H9 (cell line): ENCODE measurements around the gene MED28. TPM values are rescaled to one million over a fixed set of nuclear protein-coding genes. Genes with fewer than 3 reads are reported as not detected.

ENCODE experiments used
- DNase-seq: peaks from one replicate; pipeline ENCODE4 v3.0.0-alpha.2; 2017
- H2AFZ ChIP-seq: one replicate; pipeline ENCODE4 v1.6.1; 2013; ENCODE audit warnings: mild to moderate bottlenecking, low read length, control low read depth, moderate library complexity
- H2AK5ac ChIP-seq: 2 replicates; pipeline ENCODE4 v1.6.1; 2013; ENCODE audit warnings: low read length, control low read depth, mixed read lengths; ENCODE audit not compliant: insufficient read length
- H2BK120ac ChIP-seq: one replicate; pipeline ENCODE4 v1.6.1; 2013; ENCODE audit warnings: low read depth, mild to moderate bottlenecking, low read length, control low read depth, inconsistent platforms; ENCODE audit not compliant: poor library complexity, severe bottlenecking
- H2BK12ac ChIP-seq: 2 replicates; pipeline ENCODE4 v1.6.1; 2013; ENCODE audit warnings: low read length, control low read depth, mixed read lengths, low read depth; ENCODE audit not compliant: insufficient read length
- H2BK15ac ChIP-seq: 2 replicates; pipeline ENCODE4 v1.6.1; 2013; ENCODE audit warnings: low read depth, low read length, control low read depth
- H2BK20ac ChIP-seq: one replicate; pipeline ENCODE4 v1.6.1; 2013; ENCODE audit warnings: low read depth, mild to moderate bottlenecking, low read length, control low read depth, inconsistent platforms; ENCODE audit not compliant: poor library complexity, severe bottlenecking
- H2BK5ac ChIP-seq: 2 replicates; pipeline ENCODE4 v1.6.1; 2013; ENCODE audit warnings: low read length, control low read depth, mixed read lengths; ENCODE audit not compliant: insufficient read length
- H3K14ac ChIP-seq: 2 replicates; pipeline ENCODE4 v1.6.1; 2013; ENCODE audit warnings: low read length, control low read depth; ENCODE audit not compliant: insufficient read depth
- H3K18ac ChIP-seq: 2 replicates; pipeline ENCODE4 v1.6.1; 2013; ENCODE audit warnings: low read depth, mild to moderate bottlenecking, mixed read lengths, low read length, control low read depth; ENCODE audit not compliant: insufficient read length
- H3K23ac ChIP-seq: 2 replicates; pipeline ENCODE4 v1.6.1; 2013; ENCODE audit warnings: low read length, control low read depth, mixed read lengths, low read depth; ENCODE audit not compliant: insufficient read length
- H3K23me2 ChIP-seq: 2 replicates; pipeline ENCODE4 v1.6.1; 2013; ENCODE audit warnings: low read depth, mild to moderate bottlenecking, mixed read lengths, low read length, control low read depth; ENCODE audit not compliant: insufficient read length, poor library complexity, severe bottlenecking
- H3K27ac ChIP-seq: 2 replicates; pipeline ENCODE4 v1.5.1; 2013; ENCODE audit warnings: low read length, control low read depth, mixed read lengths, low read depth; ENCODE audit not compliant: insufficient read length
- H3K27me3 ChIP-seq: 2 replicates; pipeline ENCODE4 v1.6.1; 2013; ENCODE audit warnings: low read length, control low read depth, inconsistent platforms; ENCODE audit not compliant: insufficient read depth
- H3K4ac ChIP-seq: 2 replicates; pipeline ENCODE4 v1.6.1; 2013; ENCODE audit warnings: low read depth, mild to moderate bottlenecking, control low read depth, inconsistent platforms, low read length, moderate library complexity
- H3K4me1 ChIP-seq: 2 replicates; pipeline ENCODE4 v1.6.1; 2013; ENCODE audit warnings: low read length, control low read depth, inconsistent platforms; ENCODE audit not compliant: insufficient read depth
- H3K4me2 ChIP-seq: 2 replicates; pipeline ENCODE4 v1.6.1; 2013; ENCODE audit warnings: low read length, control low read depth, mixed read lengths; ENCODE audit not compliant: insufficient read length, insufficient read depth
- H3K56ac ChIP-seq: 2 replicates; pipeline ENCODE4 v1.6.1; 2013; ENCODE audit warnings: low read depth, mild to moderate bottlenecking, mixed read lengths, low read length, control low read depth; ENCODE audit not compliant: insufficient read length
- H3K79me1 ChIP-seq: 2 replicates; pipeline ENCODE4 v1.6.1; 2013; ENCODE audit warnings: low read depth, mild to moderate bottlenecking, moderate library complexity, low read length, control low read depth, inconsistent platforms; ENCODE audit not compliant: insufficient read depth, poor library complexity, severe bottlenecking
- H3K79me2 ChIP-seq: 2 replicates; pipeline ENCODE4 v1.6.1; 2013; ENCODE audit warnings: low read length, control low read depth, inconsistent platforms; ENCODE audit not compliant: insufficient read depth
- H3K9ac ChIP-seq: 2 replicates; pipeline ENCODE4 v1.6.1; 2013; ENCODE audit warnings: low read length, control low read depth, mixed read lengths; ENCODE audit not compliant: insufficient read length; ENCODE audit errors: extremely low read depth
- H3K9me3 ChIP-seq: one replicate; pipeline ENCODE4 v1.6.1; 2013; ENCODE audit warnings: low read depth, low read length, inconsistent platforms; ENCODE audit not compliant: control insufficient read depth
- H3T11ph ChIP-seq: one replicate; pipeline ENCODE4 v1.6.1; 2013; ENCODE audit warnings: mild to moderate bottlenecking, low read length, control low read depth, inconsistent platforms
- H4K20me1 ChIP-seq: one replicate; pipeline ENCODE4 v1.6.1; 2013; ENCODE audit not compliant: control insufficient read depth, insufficient read length, insufficient read depth
- H4K5ac ChIP-seq: 2 replicates; pipeline ENCODE4 v1.6.1; 2013; ENCODE audit warnings: low read depth, mild to moderate bottlenecking, mixed read lengths, low read length, control low read depth; ENCODE audit not compliant: insufficient read length
- H4K8ac ChIP-seq: replicated peaks from 2 replicates; pipeline ENCODE4 v1.6.1; 2013; ENCODE audit warnings: low read length, control low read depth, mixed read lengths, low read depth; ENCODE audit not compliant: insufficient read length
- H4K91ac ChIP-seq: 2 replicates; pipeline ENCODE4 v1.6.1; 2013; ENCODE audit warnings: low read depth, mild to moderate bottlenecking, moderate library complexity, mixed read lengths, low read length, control low read depth; ENCODE audit not compliant: insufficient read length
- H3K27ac Mint-ChIP-seq, 3 experiments: 2 replicates in 2 of 3; 3 replicates in 1 of 3; pipeline ENCODE4 v1.8.0; 2020 to 2021; ENCODE audit warnings: mixed read lengths in 3 of 3, mild to moderate bottlenecking in 1 of 3, moderate library complexity in 1 of 3
- H3K27me3 Mint-ChIP-seq: 2 replicates; pipeline ENCODE4 v1.8.0; 2021; ENCODE audit warnings: low read depth, mild to moderate bottlenecking, moderate library complexity, mixed read lengths
- H3K36me3 Mint-ChIP-seq, 3 experiments: 2 replicates in 2 of 3; 3 replicates in 1 of 3; pipeline ENCODE4 v1.8.0; 2020 to 2021; ENCODE audit warnings: low read depth in 3 of 3, mixed read lengths in 3 of 3; ENCODE audit not compliant: insufficient read depth in 1 of 3
- H3K4me1 Mint-ChIP-seq, 2 experiments: 2 replicates each; pipeline ENCODE4 v1.8.0; 2020; ENCODE audit warnings: mixed read lengths in 2 of 2
- H3K4me3 Mint-ChIP-seq, 2 experiments: 2 replicates in 1 of 2; 3 replicates in 1 of 2; pipeline ENCODE4 v1.8.0; 2020 to 2021; ENCODE audit warnings: mild to moderate bottlenecking in 2 of 2, mixed read lengths in 2 of 2, moderate library complexity in 1 of 2
- H3K9me3 Mint-ChIP-seq, 2 experiments: 2 replicates in 1 of 2; 3 replicates in 1 of 2; pipeline ENCODE4 v1.8.0; 2020; ENCODE audit warnings: mild to moderate bottlenecking in 2 of 2, mixed read lengths in 2 of 2, moderate library complexity in 1 of 2
- CTCF ChIP-seq: fragments of 200-600 bp; sonication (generic); conservative IDR thresholded peaks from 3 replicates; pipeline ENCODE4 v1.8.0; 2021; ENCODE audit warnings: antibody characterized with exemption, mild to moderate bottlenecking
- WGBS: extraction: QIAGEN DNeasy Blood & Tissue Kit; methylation state at CpG from one replicate; pipeline ENCODE4 v1.1.7; 2013; ENCODE audit warnings: missing lambda C conversion rate, low lambda C conversion rate, mixed read lengths; ENCODE audit not compliant: insufficient read length; ENCODE audit errors: extremely low coverage; 5-methylcytosine and 5-hydroxymethylcytosine counted together
- total RNA-seq: library from RNA; stranded (reverse); gene quantifications from 2 replicates; pipeline ENCODE4 v1.2.1, GENCODE V29; 2021

Gene MED28
- total RNA-seq, 1 experiment from 2014 or later = 90.4 TPM

GRCh38 chr4:17635056-17635455 lies 20.6 kb downstream of the MED28 start:
- Histone ChIP-seq H4K20me1 (no peaks in the 10 kb centered on the region), H3K23ac (no peak overlapping the region), H3K79me2 (no peaks in the 10 kb centered on the region), H2BK5ac (no peak overlapping the region), H4K91ac (no peak overlapping the region), H2AK5ac (no peak overlapping the region), H3K18ac (no peak overlapping the region), H3K27me3 (no peaks in the 10 kb centered on the region), H4K8ac (no peak overlapping the region), H2BK15ac (no peak overlapping the region), H2BK20ac (no peak overlapping the region), H3K27ac (no peak overlapping the region), H3K23me2 (no peaks in the 10 kb centered on the region), H3K4ac (no peak overlapping the region), H3K4me1 (no peaks in the 10 kb centered on the region), H3K4me2 (no peak overlapping the region), H3K9ac (no peak overlapping the region), H3K79me1 (no peaks in the 10 kb centered on the region), H2BK120ac (no peak overlapping the region), H3K56ac (no peak overlapping the region), H4K5ac (no peak overlapping the region), H2AFZ (no peak overlapping the region), H3T11ph (no peak overlapping the region), H3K14ac (no peak overlapping the region), H3K9me3 (no peaks in the 10 kb centered on the region), H2BK12ac (no peak overlapping the region)
- Mint-ChIP-seq H3K4me1 (peaks cover 2 to 3% of the 10 kb centered on the region in 2 experiments; a peak in 2 of 4 replicates), H3K27me3 (no peaks in the 10 kb centered on the region), H3K4me3 (no peak overlapping the region), H3K27ac (peak overlapping the region in 1 of 3 experiments; percentile 47; a peak in 1 of 7 replicates), H3K9me3 (no peaks in the 10 kb centered on the region), H3K36me3 (peaks cover 29 to 54% (median 48%) of the 10 kb centered on the region in 3 experiments; a peak in 6 of 7 replicates)
- no CpG with 5 or more reads among the region's 4 CpGs for WGBS
- TF ChIP-seq CTCF = no peak
- DNase-seq = no peak
